ENCODE measurements around the gene ZRANB3. TPM values are rescaled to one million over a fixed set of nuclear protein-coding genes. Genes with fewer than 3 reads are reported as not detected.

Gene ZRANB3
- total RNA-seq, 4 donors from 2014 or later, result 1.6 to 7.4 (median 2.8) TPM

DNA sequence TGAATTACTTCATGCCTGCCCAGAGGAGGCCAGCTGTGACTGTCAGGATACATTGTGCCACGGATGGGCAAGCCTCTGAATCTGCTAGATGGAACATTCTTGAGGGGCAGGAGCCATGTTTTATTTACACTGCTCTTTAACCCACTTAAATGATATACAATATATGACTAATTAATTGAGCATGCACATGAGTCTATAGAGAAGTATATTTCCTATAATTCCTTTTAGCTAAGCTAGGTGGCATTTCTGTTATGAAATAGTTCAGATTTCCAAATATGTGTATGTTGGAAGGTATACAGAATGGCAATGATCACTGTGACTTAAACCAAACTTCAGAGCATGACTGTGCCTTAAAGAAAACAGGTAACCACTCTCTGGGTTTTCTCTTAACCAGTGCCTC, 347.2 kb downstream of the ZRANB3 start:
- no peaks in the 10 kb centered on the region for H3K9me3 ChIP-seq
- DNase-seq, result no peak

DNA sequence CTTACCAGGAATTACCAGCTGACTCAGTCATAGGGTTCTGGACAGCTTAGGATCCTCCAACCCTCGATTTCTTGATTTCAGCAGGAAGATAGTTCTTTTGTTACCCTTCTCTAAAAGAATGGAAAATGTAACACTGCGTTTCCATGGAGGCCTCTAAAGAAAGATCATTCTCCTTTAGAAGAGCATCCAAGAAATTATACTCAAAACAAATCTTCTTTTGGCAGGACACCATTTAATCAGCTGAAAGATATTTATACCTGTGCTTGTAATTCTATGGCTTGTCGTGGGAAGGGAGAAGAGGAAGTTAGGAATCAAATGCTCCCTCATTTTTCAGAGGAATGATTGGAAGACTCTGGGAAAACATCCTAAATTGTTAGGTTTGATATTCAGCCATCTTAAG, 348.4 kb downstream of the ZRANB3 start:
- peaks cover 0 to under 1% (median 0%) of the 10 kb centered on the region in 3 donors for H3K36me3 ChIP-seq
- no peaks in the 10 kb centered on the region for H3K27me3 ChIP-seq
- no peaks in the 10 kb centered on the region for H3K4me1 ChIP-seq
- H3K27ac ChIP-seq, result no peak overlapping the region
- H3K4me3 ChIP-seq, result no peak overlapping the region
- no peak for DNase-seq
- H3K9me3 ChIP-seq, result no peaks in the 10 kb centered on the region
- TF ChIP-seq POLR2A (IDR thresholded peaks at IDR 0.05), result no peak
- TF ChIP-seq, protein P1, sequence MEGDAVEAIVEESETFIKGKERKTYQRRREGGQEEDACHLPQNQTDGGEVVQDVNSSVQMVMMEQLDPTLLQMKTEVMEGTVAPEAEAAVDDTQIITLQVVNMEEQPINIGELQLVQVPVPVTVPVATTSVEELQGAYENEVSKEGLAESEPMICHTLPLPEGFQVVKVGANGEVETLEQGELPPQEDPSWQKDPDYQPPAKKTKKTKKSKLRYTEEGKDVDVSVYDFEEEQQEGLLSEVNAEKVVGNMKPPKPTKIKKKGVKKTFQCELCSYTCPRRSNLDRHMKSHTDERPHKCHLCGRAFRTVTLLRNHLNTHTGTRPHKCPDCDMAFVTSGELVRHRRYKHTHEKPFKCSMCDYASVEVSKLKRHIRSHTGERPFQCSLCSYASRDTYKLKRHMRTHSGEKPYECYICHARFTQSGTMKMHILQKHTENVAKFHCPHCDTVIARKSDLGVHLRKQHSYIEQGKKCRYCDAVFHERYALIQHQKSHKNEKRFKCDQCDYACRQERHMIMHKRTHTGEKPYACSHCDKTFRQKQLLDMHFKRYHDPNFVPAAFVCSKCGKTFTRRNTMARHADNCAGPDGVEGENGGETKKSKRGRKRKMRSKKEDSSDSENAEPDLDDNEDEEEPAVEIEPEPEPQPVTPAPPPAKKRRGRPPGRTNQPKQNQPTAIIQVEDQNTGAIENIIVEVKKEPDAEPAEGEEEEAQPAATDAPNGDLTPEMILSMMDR (IDR thresholded peaks at IDR 0.05), result no peak

More for the DNA sequence above, 347.2 kb downstream of the ZRANB3 start:
- Histone ChIP-seq H3K4me1 (no peaks in the 10 kb centered on the region), H3K4me3 (no peak overlapping the region), H3K36me3 (no peaks in the 10 kb centered on the region), H3K27me3 (no peaks in the 10 kb centered on the region), H3K27ac (no peak overlapping the region)
- TF ChIP-seq, protein P1 (IDR thresholded peaks at IDR 0.05), result no peak
- TF ChIP-seq POLR2A (IDR thresholded peaks at IDR 0.05), result no peak

DNA sequence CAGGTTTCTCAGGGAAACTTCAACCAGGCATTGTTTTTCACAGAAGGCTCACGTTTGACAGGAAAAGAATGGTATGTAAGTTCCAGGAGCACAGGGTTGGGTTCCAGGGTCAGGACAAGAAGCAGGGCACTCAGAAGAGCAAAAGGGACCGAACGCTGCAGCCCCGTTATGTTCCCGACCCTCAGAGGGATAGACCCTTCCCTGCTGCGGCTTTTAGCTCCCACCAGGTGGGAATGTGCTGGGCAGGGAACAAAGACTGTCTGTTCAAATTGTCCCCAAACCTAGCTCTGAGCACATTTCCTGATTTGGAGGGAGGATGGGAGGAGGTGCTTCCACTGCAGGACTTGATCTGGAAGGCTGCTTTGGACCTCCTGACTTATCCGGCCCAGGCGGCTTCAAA, 348.8 kb downstream of the ZRANB3 start:
- Histone ChIP-seq H3K36me3 (peaks cover 0 to 5% (median 0%) of the 10 kb centered on the region in 3 donors), H3K4me3 (no peak overlapping the region), H3K9me3 (no peaks in the 10 kb centered on the region), H3K4me1 (no peaks in the 10 kb centered on the region), H3K27me3 (no peaks in the 10 kb centered on the region), H3K27ac (no peak overlapping the region)
- no peak for DNase-seq
- TF ChIP-seq POLR2A (IDR thresholded peaks at IDR 0.05), result no peak
- TF ChIP-seq, protein P1 (IDR thresholded peaks at IDR 0.05), result no peak

DNA sequence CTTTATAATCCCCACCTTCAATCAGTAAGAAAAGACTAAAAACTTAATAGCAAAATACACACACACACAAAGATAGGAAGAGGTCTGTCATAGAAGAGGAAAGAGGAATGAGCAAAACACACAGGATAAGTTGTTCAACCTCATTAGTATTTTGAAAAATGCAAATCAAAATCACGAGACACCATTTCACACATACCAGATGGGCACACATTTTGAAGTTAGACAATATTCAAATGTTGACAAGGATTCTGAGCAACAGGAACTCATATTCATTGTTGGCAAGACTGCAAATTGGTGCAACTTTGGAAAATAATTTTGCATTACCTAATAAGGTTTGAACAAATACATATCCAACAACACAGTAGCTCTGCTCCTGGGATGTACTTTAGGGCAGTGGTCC, 351.3 kb downstream of the ZRANB3 start:
- Histone ChIP-seq H3K9me3 (no peaks in the 10 kb centered on the region), H3K36me3 (peaks cover 0 to 21% (median 0%) of the 10 kb centered on the region in 3 donors), H3K27ac (no peak overlapping the region), H3K27me3 (no peaks in the 10 kb centered on the region), H3K4me1 (no peaks in the 10 kb centered on the region), H3K4me3 (no peak overlapping the region)
- TF ChIP-seq, protein P1 (IDR thresholded peaks at IDR 0.05), result no peak
- TF ChIP-seq POLR2A (IDR thresholded peaks at IDR 0.05), result no peak
- DNase-seq, result no peak

DNA sequence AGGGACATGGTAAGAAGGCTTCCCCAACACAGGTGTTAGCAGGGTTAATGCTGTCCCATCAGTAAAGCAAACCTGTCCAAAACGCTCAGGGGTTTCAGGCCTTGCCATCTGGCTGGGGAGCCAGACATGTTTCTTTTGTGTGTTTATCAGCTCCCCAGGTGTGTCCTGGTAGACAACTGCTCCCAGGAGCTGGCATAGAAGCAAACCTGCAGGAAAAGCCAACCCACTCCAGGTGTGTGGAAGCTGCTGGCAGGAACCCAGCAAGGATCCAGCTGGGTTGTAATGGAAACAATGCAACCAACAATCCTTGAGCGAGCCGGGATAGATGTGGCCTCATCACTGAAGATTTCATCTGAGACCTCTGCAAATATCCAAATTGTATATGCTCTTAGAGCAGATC, 355.8 kb downstream of the ZRANB3 start:
- Histone ChIP-seq H3K9me3 (no peaks in the 10 kb centered on the region), H3K4me3 (no peak overlapping the region), H3K36me3 (peaks cover 0 to 34% (median 0%) of the 10 kb centered on the region in 3 donors), H3K27ac (no peak overlapping the region), H3K4me1 (no peaks in the 10 kb centered on the region), H3K27me3 (no peaks in the 10 kb centered on the region)
- no peak for DNase-seq
- no peak for TF ChIP-seq POLR2A (IDR thresholded peaks at IDR 0.05)
- TF ChIP-seq, protein P1 (IDR thresholded peaks at IDR 0.05), result no peak

DNA sequence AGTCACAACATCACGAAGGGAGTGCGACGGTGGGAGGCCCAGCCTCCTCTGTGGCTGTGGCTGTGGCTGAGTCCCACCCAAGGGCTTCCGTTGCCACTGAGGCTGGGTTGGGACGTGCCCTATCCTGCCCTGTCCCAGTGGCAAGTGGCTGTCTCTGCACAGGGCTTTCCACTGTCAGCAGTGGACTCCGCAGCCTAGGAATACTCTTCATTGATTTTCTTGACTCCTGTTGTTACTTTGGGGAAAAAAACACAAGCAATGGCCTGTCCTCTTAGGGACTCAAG, 356.3 kb downstream of the ZRANB3 start:
- Histone ChIP-seq H3K27me3 (no peaks in the 10 kb centered on the region), H3K4me1 (no peaks in the 10 kb centered on the region), H3K36me3 (peaks cover 0 to 39% (median 0%) of the 10 kb centered on the region in 3 donors), H3K4me3 (no peak overlapping the region), H3K9me3 (no peaks in the 10 kb centered on the region), H3K27ac (no peak overlapping the region)
- no peak for DNase-seq
- TF ChIP-seq POLR2A (IDR thresholded peaks at IDR 0.05), result no peak
- TF ChIP-seq, protein P1 (IDR thresholded peaks at IDR 0.05), result no peak
